ENCODE results near the gene HOOK1. TPM values are rescaled to one million over a fixed set of nuclear protein-coding genes. Genes with fewer than 3 reads are reported as not detected.
"Not testable (repeated sequence)": the region's sequence is repeated elsewhere in the genome, so short reads cannot be mapped to it uniquely, and the experiment has no call there.

HOOK1 gene
- total RNA-seq, 1 donor from 2014 or later, result 1.0 TPM

DNA sequence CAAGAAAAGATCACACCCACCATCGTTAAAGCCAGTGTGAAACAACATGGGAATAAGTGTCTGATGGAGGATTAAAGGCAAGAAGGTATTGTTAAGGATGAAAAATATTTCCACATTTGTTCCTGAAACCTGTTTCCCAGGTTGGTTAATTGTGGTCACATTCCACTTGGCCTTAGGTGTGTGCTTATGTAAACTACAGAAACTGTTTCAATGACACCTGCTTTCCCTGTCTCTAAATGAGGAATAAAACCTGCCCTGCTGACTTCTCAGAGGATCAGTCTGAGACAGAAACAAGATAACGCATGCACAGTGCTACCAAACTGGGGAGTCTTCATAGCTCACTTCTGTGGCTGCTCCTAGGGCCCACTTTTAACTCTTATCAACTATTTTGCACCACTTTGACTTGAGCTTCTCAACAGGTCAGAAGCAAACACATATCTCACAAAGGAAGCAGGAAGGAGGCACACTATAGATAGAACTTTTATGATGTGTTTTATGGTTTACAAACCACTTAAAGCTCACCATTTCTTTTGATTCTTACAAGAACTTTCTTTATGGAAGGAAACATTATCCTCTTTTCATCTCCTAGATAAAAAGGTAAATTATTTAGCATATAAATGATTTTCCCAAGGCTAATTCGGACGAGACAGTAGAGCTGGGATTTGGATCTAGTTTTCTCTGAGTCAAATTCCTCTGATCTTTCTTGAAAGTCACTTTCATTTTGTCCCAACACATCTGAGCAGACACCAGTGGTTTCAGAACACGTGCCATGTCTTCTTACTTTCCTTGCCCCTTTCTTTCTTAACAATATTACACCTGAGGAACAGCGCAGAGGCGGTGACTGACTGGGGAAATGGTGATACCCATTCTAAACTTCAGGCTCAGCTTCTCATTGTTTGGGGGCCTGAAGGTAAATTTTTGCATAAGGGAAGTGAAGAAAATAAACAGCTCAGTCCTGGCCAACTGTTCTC lies 78.4 kb downstream of the HOOK1 start:
- no peak for DNase-seq

DNA sequence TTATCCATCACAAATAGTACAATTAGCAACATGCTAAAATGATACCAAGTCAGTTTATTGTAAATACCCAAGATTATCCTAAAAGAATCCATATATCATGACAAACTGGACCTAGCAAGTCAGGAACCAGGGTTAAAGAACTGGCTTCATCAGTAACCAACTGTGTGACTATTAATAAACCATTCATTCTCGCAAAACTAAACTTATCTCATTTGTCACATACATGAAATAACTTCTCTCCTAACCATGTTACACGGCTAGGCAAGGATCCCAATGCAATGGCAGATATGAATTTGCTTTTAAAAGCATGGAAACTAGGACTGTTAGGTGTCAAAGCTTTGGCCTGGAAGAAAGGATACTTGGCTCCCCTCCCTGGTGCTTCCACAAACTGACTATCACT lies 82.4 kb downstream of the HOOK1 start:
- DNase-seq, result no peak

DNA sequence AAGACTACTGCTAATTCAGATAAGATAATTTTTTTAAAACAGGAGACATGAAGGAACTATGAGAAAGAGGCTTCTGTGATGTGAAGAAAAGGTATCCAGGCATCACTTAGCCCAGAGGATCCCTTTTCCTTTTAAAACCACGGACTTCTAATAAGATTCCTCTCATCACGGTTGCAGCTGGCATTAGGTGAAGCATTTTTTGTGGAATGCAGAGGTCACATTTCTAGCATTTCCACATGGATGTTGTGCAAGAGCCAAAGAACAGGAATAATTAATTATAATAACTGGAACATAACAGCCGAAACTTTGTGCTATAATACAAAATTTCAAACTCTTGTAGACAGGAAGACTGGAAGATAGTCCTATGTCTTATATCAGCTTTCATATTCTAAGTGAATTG lies 84.2 kb downstream of the HOOK1 start:
- DNase-seq, result no peak

DNA sequence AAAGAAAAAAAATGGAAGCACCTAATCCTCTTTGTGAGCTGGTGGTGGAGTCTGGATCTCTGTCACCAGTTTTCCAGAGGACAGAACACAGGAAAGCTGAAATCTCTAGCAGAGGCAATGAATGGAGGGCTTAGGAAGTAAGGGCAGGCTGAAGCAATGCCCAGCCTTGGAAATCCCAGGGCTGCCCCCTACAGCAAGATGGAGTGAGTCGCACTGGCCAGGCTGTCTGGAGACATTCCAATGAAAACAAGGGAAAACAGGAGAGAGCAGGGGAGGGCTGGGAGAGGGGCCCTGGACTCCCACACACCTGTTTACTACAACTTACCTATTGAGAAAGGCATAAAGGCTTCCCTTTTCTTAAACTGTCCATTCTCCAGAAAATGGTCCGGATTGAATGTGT lies 85.9 kb downstream of the HOOK1 start:
- DNase-seq, result no peak

DNA sequence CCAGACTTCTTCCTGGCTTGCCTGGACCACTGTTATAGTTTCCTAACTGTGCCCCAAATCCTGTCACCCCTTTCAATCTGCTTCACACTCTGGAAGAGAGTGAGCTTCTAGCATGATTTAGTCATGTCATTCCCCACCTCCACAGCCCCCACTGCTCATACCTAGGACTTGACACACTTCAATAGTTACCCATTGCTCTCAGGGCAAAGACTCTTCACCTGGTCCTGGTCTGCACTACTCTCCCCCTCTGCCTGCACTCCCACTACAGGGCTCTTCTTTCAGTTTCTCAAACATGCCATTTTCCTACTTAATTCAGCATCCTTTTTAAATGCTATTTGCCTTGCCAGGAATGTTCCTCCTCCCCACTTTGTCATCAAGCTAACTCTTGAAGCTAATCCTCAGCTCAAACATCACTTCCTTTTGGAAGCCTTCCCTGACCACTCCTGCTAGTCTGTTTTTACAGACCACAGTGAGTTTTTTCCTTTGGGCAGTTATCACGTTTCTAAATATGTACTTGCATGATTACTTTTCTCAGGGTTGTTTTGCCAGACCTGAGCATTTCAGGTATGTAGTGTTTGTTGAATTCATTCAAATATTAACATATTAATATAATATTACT lies 87.1 kb downstream of the HOOK1 start:
- DNase-seq, result no peak

DNA sequence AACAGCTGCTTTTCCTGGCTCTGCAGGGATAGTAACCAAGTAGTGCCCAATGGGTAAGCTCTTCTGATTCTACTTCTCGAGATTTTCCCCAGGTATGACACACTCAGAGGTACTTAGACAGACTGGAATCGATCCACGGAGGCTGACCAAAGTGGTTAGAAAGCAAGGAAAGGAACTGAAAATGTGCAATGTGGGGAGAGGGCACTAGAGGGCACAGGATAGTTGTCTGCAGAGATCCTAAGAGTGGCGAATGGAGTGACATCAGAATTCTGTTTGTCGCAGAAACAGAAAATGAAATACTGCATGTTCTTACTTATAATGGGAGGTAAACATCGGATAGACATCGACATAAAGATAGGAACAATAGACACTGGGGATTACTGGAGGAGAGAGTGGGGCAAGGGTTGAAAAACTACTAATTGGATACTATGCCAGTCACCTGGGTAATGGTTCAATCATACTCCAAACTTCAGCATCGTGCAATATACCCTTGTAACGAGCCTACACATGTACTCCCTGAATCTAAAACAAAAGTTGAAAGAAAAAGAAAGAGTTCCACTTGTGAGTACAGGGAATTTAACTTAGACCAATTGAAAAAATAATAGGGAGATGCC lies 88.5 kb downstream of the HOOK1 start:
- DNase-seq, result peak; percentile 50

DNA sequence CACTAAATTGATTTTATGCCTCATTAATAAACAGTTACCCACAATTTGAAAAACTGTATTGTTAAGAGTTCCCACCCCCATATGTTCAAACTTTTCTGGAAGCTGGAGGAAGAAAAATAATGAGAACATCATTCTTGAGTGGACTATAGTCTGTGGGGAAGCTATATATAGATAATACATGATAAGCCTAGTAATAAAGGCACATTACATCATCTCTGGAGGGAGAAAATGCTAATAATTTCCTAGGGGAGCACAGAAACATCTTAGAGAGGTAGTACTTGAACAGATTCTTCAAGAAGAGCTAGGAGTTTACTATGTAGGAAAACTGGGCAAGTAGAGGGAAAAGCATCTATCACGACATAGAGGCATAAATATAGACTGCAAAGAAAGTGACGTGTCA lies 92.2 kb downstream of the HOOK1 start:
- no peak for DNase-seq

DNA sequence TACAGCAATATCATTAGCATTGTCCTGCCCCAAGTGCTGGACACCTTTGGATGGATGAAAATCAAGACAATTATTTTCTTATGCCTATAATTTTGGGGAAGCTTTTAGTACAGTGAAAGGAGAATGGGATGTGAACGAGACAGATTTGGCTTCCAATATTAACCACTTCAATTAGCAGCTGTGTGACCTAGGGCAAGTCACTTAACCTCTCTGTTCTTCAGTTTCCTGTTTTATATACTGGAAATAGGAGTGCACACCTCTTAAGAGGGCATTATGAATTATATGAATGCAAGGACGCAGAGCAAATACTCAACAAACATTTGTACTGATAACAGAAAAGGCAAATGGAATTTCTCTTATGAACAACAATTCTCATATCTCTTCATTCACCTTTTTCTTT lies 93.3 kb downstream of the HOOK1 start:
- DNase-seq, result no peak

DNA sequence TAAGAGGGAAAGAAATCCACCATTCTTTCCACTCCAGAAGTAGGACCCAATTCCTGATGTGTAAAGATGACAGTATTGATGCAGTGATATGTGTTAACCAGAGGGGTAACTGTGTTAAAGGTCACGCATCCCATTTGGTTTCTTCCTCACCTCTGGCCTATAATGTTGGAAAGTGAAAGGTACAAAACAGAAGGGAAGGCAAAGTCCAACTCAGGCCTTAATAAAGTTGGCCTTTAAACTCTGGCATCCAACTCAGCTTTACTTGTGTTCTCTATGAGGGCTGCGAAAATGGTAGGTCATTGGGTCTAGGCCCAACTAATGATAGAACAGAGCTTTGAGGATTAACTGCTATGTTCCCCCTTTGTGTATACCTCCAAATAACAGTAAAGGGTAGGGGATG lies 93.9 kb downstream of the HOOK1 start:
- DNase-seq, result no peak

DNA sequence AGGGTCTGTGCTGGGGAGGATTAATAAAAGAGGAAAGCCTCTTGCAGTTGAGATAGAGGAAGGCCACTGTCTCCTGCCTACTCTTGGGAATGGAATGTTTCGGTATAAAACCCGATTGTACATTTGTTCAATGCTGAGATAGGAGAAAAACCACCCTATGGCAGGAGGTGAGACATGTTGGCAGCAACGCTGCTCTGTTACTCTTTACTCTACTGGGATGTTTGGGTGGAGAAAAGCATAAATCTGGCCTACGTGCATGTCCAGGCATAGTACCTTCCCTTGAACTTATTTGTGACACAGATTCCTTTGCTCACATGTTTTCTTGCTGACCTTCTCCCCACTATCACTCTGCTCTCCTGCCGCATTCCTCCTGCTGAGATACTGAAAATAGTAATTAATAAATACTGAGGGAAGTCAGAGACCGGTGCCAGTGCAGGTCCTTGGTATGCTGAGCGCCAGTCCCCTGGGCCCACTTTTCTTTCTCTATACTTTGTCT lies 100.1 kb downstream of the HOOK1 start:
- not testable (repeated sequence) for DNase-seq

DNA sequence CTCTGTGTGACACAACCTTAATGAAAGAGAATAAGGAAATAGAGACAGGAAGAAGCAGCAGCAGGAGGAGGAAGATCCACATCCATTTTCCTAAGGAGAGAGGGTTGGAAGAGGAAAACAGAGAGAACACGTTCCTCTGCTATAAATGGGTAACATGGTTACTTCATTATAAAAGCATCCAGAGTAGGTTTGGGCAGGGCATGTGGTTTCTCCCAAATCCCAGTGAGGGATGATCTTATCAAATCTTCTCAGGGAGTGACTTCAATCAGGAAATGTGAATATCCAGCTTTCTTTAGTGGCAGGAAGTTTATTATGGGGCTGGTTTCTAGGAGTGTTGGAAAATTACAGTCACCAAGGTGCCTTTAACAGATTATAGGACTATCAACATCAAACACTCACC lies 100.8 kb downstream of the HOOK1 start:
- no peak for DNase-seq

DNA sequence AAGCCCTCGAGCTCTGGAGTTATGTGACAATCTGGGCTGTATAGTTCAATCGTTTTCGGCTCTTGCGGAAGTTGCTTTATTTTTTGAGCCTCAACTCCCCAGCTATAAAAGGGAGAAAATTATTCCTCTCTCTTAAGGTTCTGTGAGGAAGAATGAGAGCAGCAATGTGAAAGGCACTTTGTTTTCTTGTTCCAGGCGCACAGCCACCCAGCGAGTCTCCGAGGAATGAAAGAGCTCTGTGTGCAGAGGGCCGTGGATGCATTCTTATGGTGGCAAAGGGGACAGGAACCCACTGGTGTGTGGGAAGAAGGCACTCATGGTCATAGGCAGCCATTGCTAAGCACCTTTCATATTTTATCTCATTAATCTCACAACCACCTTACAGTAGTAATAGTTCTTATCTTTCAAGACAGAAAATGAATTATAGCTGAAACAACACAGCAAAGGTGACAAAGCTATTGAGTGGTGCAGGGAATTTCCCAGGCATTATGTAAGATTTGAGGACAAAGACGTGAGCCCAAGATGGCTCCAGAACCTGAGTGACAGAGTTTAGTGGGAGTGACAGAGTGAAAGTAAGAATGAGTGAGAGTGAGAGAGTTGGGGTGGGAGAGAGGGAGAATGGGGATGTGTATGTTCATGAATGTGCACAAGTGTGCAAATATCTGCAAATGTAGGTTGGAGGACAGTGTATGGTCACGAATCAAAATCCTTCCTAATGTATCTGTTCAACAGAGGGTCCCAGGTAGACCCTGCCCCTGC lies 102.5 kb downstream of the HOOK1 start:
- no peak for DNase-seq

DNA sequence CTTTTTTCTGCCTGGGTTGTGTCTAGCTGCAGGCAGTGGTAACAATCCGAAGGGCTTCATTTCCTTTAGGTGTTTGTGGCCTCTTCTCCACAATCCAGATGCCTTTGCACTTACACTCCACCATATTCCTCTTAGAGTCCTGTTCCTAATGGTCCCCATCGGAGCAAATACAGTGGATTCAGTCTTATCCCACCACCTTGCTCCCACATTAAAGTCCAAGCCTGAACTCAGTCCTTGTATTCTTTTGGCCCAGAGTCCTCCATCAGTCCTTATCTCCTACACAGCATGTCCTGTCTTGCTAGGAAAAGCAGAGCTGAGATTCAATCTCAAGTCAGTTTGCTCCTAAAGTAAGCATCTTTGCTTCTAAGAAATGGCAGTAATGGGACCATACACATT lies 103.0 kb downstream of the HOOK1 start:
- no peak for DNase-seq

DNA sequence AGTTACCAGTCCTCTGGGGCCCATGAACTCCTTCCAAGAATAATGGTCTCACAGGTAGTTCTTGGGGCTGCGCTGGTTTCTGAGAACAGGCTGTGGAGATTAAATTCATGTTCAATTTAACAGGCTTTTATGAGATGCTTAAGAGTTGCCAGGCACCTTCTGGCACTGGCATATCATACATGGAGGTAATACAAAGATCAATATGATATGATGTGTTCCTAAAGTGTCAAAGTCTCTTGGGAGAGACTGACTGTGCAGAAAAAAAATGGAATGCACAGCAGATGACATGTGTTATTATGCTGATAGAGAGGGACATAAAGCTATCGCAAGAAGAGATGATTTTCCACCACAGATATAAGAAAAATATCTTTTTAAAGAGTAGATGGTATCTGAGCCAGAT lies 105.0 kb downstream of the HOOK1 start:
- DNase-seq, result no peak

DNA sequence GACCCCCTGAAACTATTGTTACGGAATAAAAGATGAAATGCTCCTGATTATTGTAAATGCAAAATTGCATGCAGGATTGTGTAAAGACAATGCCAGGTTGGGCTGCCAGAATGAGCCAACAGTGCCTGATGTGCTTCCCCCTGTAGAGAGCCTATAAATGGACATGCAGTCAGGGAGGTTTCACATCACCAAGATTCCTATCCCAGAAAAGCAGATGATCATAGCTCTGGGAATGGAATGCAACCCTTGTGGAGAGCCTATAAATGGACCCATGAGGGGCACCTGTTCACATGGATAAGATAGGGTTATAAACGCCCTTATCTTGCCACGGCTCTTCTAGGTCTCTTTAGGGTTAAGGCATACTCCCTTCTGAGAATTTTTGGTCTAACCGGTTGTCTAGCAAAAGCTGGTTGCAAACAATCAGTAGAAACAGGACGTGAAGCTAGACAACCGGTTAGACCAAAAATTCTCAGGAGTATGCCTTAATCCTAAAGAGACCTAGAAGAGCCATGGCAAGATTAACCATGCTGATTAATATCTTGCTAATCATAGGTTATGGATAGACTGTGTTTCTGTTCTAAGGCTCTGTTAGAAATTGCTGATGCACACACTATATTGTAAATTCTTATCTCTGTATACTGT lies 106.6 kb downstream of the HOOK1 start:
- not testable (repeated sequence) for DNase-seq

DNA sequence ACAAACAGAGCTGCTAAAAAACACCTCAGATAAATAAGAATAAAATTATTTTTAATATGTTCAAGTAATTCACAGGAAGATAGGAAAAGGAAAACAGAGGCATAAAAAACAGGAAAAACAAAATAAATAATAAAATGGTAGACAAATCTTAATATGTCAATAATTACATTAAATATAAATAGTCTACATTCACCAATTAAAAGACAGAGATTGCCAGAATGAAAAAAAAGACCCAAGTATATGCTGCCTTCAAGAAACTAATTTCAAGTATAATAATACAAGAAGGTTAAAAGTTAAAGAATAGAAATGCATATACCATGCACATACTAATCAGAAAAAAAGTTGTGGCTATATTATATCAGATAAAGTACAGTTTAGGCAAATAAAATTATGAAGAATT lies 109.9 kb downstream of the HOOK1 start:
- no peak for DNase-seq

Other genes starting within 250 kb of the HOOK1 start
- 0.37 TPM in 1 of 2 replicates, not detected in the other for gene CYP2J2, start 111.8 kb downstream of the HOOK1 start, total RNA-seq